Gastrocnemius medialis (tissue), 4 donors: Measurements from ENCODE around the gene TAGLN. TPM values are rescaled to one million over a fixed set of nuclear protein-coding genes. Genes with fewer than 3 reads are reported as not detected.

Experiments used
- ATAC-seq, 2 donors: fragments of 150-250 bp; one replicate each; pipeline ENCODE4 v1.9.1; 2016
- DNase-seq, 2 donors: peaks; one replicate each; pipeline ENCODE4 v3.0.0-alpha.2; 2019
- H3K27ac ChIP-seq, 4 donors: fragments of 200-600 bp; sonication (generic); 1 replicate in 1 of 4; 2 replicates in 3 of 4; pipeline ENCODE4 v1.5.1; 2016 to 2018; ENCODE audit warnings: mild to moderate bottlenecking in 2 of 4, moderate library complexity in 1 of 4
- H3K27me3 ChIP-seq, 3 donors: fragments of 200-600 bp; sonication (generic) in 2 of 3; 1 replicate in 1 of 3; 2 replicates in 2 of 3; pipeline versions ENCODE4 v1.5.1 to v1.6.0; 2016 to 2019; ENCODE audit warnings: mild to moderate bottlenecking in 1 of 3, moderate library complexity in 1 of 3
- H3K36me3 ChIP-seq, 2 donors: fragments of 200-600 bp; sonication (generic) in 1 of 2; one replicate each; pipeline ENCODE4 v1.5.1; 2017 to 2018
- H3K4me1 ChIP-seq, 2 donors: fragments of 200-600 bp; sonication (generic) in 1 of 2; one replicate each; pipeline ENCODE4 v1.5.1; 2016 to 2017; ENCODE audit warnings: mild to moderate bottlenecking in 2 of 2
- H3K4me3 ChIP-seq, 4 donors: fragments of 200-600 bp; sonication (generic) in 3 of 4; 1 replicate in 1 of 4; 2 replicates in 3 of 4; pipeline ENCODE4 v1.5.1; 2016 to 2019; ENCODE audit warnings: mild to moderate bottlenecking in 2 of 4
- H3K9me3 ChIP-seq, 3 donors: fragments of 200-600 bp; sonication (generic) in 2 of 3; 1 replicate in 1 of 3; 2 replicates in 2 of 3; pipeline ENCODE4 v1.5.1; 2016 to 2019
- CTCF ChIP-seq, 5 experiments: fragments of 450-650 bp in 3 of 5; fragments of 200-600 bp in 2 of 5; sonication (generic) in 2 of 5; IDR thresholded peaks in 4 of 5; conservative IDR thresholded peaks in 1 of 5; 1 replicate in 4 of 5; 2 replicates in 1 of 5; pipeline ENCODE4 v1.5.1; 2016 to 2019; ENCODE audit warnings: antibody characterized with exemption in 5 of 5, mild to moderate bottlenecking in 3 of 5, moderate library complexity in 3 of 5
- POLR2A ChIP-seq, 2 donors: fragments of 450-650 bp; IDR thresholded peaks; one replicate each; pipeline ENCODE4 v1.6.1; 2017; ENCODE audit warnings: antibody characterized with exemption in 2 of 2, mild to moderate bottlenecking in 2 of 2, moderate library complexity in 2 of 2
- in situ Hi-C, 4 donors: fragments of 200-750 bp; cut with MboI; loops; one replicate each; pipeline versions ENCODE4 v1.15.0 to v1.8.0; 2017; ENCODE audit warnings: low sequenced_read_pairs in 4 of 4
- intact Hi-C: fragments of 100-400 bp; cut with DNase I; formaldehyde crosslinking; loops from one replicate; pipeline ENCODE4 v1.15.1; 2023; ENCODE audit warnings: low total_unique reads
- total RNA-seq, 4 donors: library from RNA; depleted of rRNA; stranded (reverse); fragments of >200 nt; gene quantifications; one replicate each; pipeline versions ENCODE4 v1.1.0 to v1.2.3, GENCODE V29; 2016

The TAGLN gene
- total RNA-seq, 4 donors from 2014 or later = 27.4 to 191 (median 124) TPM

GRCh38 chr11:117239295-117239694, 40.1 kb downstream of the TAGLN start:
- peaks cover 1 to 2% of the 10 kb centered on the region in 2 donors for H3K4me1 ChIP-seq
- no peak for DNase-seq
- no peak overlapping the region for H3K4me3 ChIP-seq
- ATAC-seq = no peak
- H3K27ac ChIP-seq = no peak overlapping the region
- intact Hi-C loops = no loop called here
- peaks cover 0 to 44% of the 10 kb centered on the region in 2 donors for H3K36me3 ChIP-seq
- no peaks in the 10 kb centered on the region for H3K27me3 ChIP-seq
- H3K9me3 ChIP-seq = no peaks in the 10 kb centered on the region
- TF ChIP-seq CTCF (IDR thresholded peaks at IDR 0.05 in 4 of 5, conservative IDR thresholded peaks at IDR 0.05 in 1 of 5) = no peak
- TF ChIP-seq POLR2A (IDR thresholded peaks at IDR 0.05) = no peak
- in situ Hi-C loops = loop anchor here in 2 of 4 donors (10.0 to 25.0 kb wide), 2 partner anchors 352 to 364 kb away; no protein-coding TSS in a partner anchor

- Histone ChIP-seq H3K9me3 (no peaks in the 10 kb centered on the region), H3K36me3 (peaks cover 0 to 67% of the 10 kb centered on the region in 2 donors), H3K4me1 (no peaks in the 10 kb centered on the region), H3K27me3 (no peaks in the 10 kb centered on the region), H3K27ac (no peak overlapping the region), H3K4me3 (no peak overlapping the region)
- TF ChIP-seq CTCF (IDR thresholded peaks at IDR 0.05 in 4 of 5, conservative IDR thresholded peaks at IDR 0.05 in 1 of 5) (no peak), POLR2A (IDR thresholded peaks at IDR 0.05) (no peak)
- no peak for DNase-seq
- in situ Hi-C loops (loop anchor here in 1 of 4 donors (10.0 to 25.0 kb wide), 2 partner anchors 66 to 361 kb away; partner anchors contain the start of gene BACE1), intact Hi-C loops (no loop called here)
- ATAC-seq = no peak
These were observed 49.2 kb downstream of the TAGLN start for GRCh38 chr11:117248341-117248740.

DNA sequence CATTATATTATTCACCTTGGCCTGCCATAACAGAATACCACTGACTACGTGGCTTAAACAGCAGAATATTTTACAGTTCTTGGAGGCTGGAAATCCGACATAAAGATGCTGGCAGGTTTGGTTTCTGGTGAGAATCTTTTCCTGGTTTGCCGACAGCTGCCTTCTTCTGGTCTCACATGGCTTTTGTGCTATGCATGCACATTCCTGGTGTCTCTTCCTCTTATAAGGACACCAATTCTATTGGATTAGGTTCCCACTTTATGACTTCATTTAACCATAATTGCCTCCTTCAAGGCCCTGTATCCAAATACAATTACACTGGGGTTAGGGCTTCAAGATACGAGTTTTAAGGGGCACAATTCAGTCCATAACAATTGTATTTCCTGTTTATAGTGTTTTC, 50.4 kb downstream of the TAGLN start:
- Histone ChIP-seq H3K27ac (no peak overlapping the region), H3K4me1 (no peaks in the 10 kb centered on the region), H3K9me3 (no peaks in the 10 kb centered on the region), H3K27me3 (no peaks in the 10 kb centered on the region), H3K36me3 (peaks cover 0 to 59% of the 10 kb centered on the region in 2 donors), H3K4me3 (no peak overlapping the region)
- no peak for DNase-seq
- in situ Hi-C loops = loop anchor here in 1 of 4 donors (10.0 to 25.0 kb wide), 2 partner anchors 65 to 362 kb away; partner anchors contain the start of gene BACE1
- ATAC-seq = no peak
- TF ChIP-seq POLR2A (IDR thresholded peaks at IDR 0.05) (no peak), CTCF (IDR thresholded peaks at IDR 0.05 in 4 of 5, conservative IDR thresholded peaks at IDR 0.05 in 1 of 5) (no peak)
- intact Hi-C loops = no loop called here

DNA sequence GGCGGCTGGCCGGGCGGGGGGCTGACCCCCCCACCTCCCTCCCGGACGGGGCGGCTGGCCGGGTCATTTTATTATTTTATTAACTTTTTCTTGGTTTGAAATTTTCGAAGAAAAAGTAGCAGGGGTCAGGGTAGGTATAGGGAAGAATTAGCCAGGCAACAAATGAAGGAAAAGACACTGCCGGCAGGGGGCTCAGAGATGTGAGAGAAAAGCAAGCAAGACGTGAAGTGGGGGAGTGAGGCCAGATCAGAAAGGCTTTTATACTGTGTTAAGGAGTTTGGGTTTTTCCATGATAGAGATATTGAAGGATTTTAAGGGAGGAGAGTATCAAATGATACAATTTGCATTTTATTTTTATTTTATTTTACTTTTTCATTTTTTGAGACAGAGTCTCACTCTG, 52.3 kb downstream of the TAGLN start:
- Histone ChIP-seq H3K4me1 (no peaks in the 10 kb centered on the region), H3K36me3 (peaks cover 0 to 51% of the 10 kb centered on the region in 2 donors), H3K9me3 (no peaks in the 10 kb centered on the region), H3K27me3 (no peaks in the 10 kb centered on the region), H3K27ac (no peak overlapping the region), H3K4me3 (no peak overlapping the region)
- in situ Hi-C loops (no loop called here), intact Hi-C loops (no loop called here)
- no peak for ATAC-seq
- TF ChIP-seq CTCF (IDR thresholded peaks at IDR 0.05 in 4 of 5, conservative IDR thresholded peaks at IDR 0.05 in 1 of 5) (no peak), POLR2A (IDR thresholded peaks at IDR 0.05) (no peak)
- no peak for DNase-seq

GRCh38 chr11:117255966-117256365, 56.8 kb downstream of the TAGLN start:
- H3K4me1 ChIP-seq = no peaks in the 10 kb centered on the region
- no peaks in the 10 kb centered on the region for H3K9me3 ChIP-seq
- H3K36me3 ChIP-seq = peaks cover 0 to 31% of the 10 kb centered on the region in 2 donors
- no peak for TF ChIP-seq CTCF (IDR thresholded peaks at IDR 0.05 in 4 of 5, conservative IDR thresholded peaks at IDR 0.05 in 1 of 5)
- TF ChIP-seq POLR2A (IDR thresholded peaks at IDR 0.05) = no peak
- no peak overlapping the region for H3K27ac ChIP-seq
- DNase-seq (no peak), ATAC-seq (no peak)
- H3K4me3 ChIP-seq = no peak overlapping the region
- H3K27me3 ChIP-seq = no peaks in the 10 kb centered on the region
- intact Hi-C loops (no loop called here), in situ Hi-C loops (no loop called here)
